HL-60 (cell line): ENCODE data around the gene SFT2D3.

Experiments
- DNase-seq, 2 experiments: peaks; one replicate each; pipeline ENCODE4 v3.0.0-alpha.2; 2010 to 2020; ENCODE audit warnings: low read depth in 1 of 2, low spot score in 1 of 2
- H3K27ac ChIP-seq: fragments of 250-450 bp; sonication (Bioruptor Pico); replicated peaks from 2 replicates; pipeline ENCODE4 v1.5.1; 2020; ENCODE audit warnings: mild to moderate bottlenecking, moderate library complexity
- H3K27me3 ChIP-seq: fragments of 250-450 bp; sonication (Bioruptor Pico); 2 replicates; pipeline ENCODE4 v1.5.1; 2021; ENCODE audit warnings: mild to moderate bottlenecking, moderate library complexity; ENCODE audit not compliant: insufficient read depth, poor library complexity, severe bottlenecking
- H3K4me3 ChIP-seq: replicated peaks from 2 replicates; pipeline ENCODE4 v1.5.1; 2011; ENCODE audit warnings: mild to moderate bottlenecking, control low read depth, low read length; ENCODE audit not compliant: insufficient read depth
- CTCF ChIP-seq: IDR thresholded peaks from one replicate; pipeline ENCODE4 v1.5.1; 2011; ENCODE audit warnings: low read length, control low read depth, inconsistent platforms; ENCODE audit not compliant: insufficient read depth
- GABPA ChIP-seq: IDR thresholded peaks from 2 replicates; pipeline ENCODE4 v1.6.1; 2012; ENCODE audit warnings: low read depth
- POLR2AphosphoS5 ChIP-seq: IDR thresholded peaks from 2 replicates; pipeline ENCODE4 v1.6.1; 2012; ENCODE audit warnings: low read depth
- SPI1 ChIP-seq: IDR thresholded peaks from 2 replicates; pipeline ENCODE4 v1.6.1; 2012; ENCODE audit warnings: low read depth, mild to moderate bottlenecking, borderline replicate concordance
- TF ChIP-seq, protein P1 (sequence below): IDR thresholded peaks from 2 replicates; pipeline ENCODE4 v1.6.1; 2012; ENCODE audit warnings: low read depth; ENCODE audit not compliant: insufficient replicate concordance

SFT2D3 gene

DNA sequence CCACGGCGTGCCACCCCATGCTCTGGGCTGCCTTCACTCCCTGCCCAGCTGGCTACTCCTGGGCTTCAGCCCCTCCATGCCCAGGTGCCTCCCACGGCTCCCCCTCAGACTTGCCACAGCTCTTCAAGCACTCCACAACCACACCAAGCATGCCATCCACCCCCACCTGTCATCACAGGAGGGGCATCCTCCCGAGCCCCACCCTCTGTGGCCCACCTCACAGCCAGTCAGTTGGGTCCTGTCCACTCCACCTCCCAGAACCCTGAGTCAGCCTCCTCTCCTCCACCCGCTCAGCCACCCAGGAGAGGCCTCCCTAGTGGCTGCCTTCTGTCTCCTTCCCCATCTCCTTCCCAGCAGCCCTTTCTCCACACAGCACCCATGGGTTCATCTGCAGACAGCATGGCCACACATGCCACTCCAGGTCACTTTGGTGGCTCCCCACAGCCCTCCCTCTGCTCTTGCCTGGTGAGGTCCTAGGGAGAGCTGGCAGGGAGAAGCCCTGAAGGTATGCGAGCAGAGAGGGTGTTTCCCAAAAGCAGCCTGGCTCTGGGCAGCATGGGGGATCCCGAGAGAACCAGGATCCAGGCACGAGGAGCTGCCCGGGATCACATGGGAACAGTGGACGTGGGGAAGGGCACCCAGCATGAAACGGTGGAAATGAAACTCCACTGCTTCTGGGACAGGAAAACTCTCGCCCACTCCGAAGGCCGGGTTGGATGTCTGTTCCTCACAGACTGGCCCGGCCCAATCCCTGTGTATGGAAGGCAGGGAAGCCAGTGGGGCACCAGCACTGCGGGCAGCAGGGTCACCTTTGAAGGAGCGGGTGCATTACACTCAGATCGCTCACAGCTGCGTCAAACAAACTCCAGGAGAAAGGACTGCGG lies 28.7 kb upstream of the SFT2D3 start:
- no peak for DNase-seq
- Histone ChIP-seq H3K4me3 (no peak overlapping the region), H3K27ac (no peak overlapping the region), H3K27me3 (peaks cover 33% of the 10 kb centered on the region)
- TF ChIP-seq, protein P1, sequence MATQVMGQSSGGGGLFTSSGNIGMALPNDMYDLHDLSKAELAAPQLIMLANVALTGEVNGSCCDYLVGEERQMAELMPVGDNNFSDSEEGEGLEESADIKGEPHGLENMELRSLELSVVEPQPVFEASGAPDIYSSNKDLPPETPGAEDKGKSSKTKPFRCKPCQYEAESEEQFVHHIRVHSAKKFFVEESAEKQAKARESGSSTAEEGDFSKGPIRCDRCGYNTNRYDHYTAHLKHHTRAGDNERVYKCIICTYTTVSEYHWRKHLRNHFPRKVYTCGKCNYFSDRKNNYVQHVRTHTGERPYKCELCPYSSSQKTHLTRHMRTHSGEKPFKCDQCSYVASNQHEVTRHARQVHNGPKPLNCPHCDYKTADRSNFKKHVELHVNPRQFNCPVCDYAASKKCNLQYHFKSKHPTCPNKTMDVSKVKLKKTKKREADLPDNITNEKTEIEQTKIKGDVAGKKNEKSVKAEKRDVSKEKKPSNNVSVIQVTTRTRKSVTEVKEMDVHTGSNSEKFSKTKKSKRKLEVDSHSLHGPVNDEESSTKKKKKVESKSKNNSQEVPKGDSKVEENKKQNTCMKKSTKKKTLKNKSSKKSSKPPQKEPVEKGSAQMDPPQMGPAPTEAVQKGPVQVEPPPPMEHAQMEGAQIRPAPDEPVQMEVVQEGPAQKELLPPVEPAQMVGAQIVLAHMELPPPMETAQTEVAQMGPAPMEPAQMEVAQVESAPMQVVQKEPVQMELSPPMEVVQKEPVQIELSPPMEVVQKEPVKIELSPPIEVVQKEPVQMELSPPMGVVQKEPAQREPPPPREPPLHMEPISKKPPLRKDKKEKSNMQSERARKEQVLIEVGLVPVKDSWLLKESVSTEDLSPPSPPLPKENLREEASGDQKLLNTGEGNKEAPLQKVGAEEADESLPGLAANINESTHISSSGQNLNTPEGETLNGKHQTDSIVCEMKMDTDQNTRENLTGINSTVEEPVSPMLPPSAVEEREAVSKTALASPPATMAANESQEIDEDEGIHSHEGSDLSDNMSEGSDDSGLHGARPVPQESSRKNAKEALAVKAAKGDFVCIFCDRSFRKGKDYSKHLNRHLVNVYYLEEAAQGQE = no peak
- TF ChIP-seq GABPA (no peak), SPI1 (no peak), POLR2AphosphoS5 (no peak), CTCF (no peak)

DNA sequence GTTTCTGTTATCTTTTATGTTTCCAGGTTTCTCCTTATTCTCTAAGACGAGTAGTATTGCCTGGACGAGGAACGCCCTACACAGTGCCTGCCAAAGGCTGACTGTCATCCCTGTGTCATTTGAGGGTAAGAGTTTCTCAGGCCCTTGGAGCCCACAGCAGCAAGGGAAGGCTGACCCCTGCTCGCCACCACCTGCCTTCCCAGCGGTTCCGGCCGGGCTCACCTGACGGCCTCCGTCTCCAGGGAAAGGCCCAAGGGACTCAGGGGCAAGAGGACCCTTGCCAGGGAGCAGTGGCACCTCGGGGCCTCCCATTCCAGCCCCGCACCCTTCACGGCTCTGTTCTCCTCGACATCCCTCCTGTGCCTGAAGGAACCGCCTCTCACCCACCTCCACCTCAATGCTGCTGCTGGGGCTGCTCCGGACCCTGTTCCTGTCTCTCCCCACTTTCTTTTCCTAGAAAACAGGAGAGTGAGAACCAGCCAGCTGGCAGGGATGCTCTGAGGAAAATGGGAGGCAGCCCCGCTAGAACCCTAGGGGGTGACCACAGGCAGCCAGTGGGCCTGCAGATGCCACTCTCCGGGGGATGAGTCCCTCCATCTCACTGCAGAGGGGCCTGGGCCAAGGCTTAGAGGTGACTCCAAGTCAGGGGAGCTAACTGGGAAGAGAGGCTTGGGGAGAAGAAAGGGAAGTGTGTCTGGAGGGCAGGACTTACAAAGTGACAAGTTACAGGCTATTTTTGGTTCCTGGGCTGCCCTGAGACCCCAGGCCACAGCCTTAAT lies 27.8 kb upstream of the SFT2D3 start:
- no peak for DNase-seq
- Histone ChIP-seq H3K4me3 (no peak overlapping the region), H3K27me3 (peaks cover 35% of the 10 kb centered on the region), H3K27ac (no peak overlapping the region)
- TF ChIP-seq GABPA (no peak), SPI1 (no peak)

GRCh38 chr2:127674241-127675209 lies 26.8 kb upstream of the SFT2D3 start:
- Histone ChIP-seq H3K27ac (no peak overlapping the region), H3K4me3 (peak overlapping the region; percentile 10; the same call in 1 of the 2 replicates), H3K27me3 (peaks cover 35% of the 10 kb centered on the region)
- TF ChIP-seq SPI1 (no peak), GABPA (no peak), POLR2AphosphoS5 (no peak), CTCF (no peak)
- TF ChIP-seq, protein P1 = no peak
- DNase-seq = no peak
